Neural cell (in vitro differentiated cells): Measurements from ENCODE around the gene UTS2. TPM values are rescaled to one million over a fixed set of nuclear protein-coding genes. Genes with fewer than 3 reads are reported as not detected.

Experiments used
- H2AFZ ChIP-seq: fragments of 200-600, 300-800 bp; sonication (generic), shearing (Covaris generic); 2 replicates; pipeline ENCODE4 v1.6.0; 2014; ENCODE audit warnings: low read depth, mild to moderate bottlenecking, antibody characterized with exemption, low read length, moderate library complexity
- H3F3A ChIP-seq: fragments of 200-600 bp; shearing (Covaris generic); 2 replicates; pipeline ENCODE4 v1.6.1; 2016; ENCODE audit warnings: mild to moderate bottlenecking, moderate library complexity, mixed read lengths, antibody characterized with exemption, low read length; ENCODE audit not compliant: insufficient read depth, poor library complexity, severe bottlenecking
- H3K27ac ChIP-seq: fragments of 200-600, 300-800 bp; sonication (generic), shearing (Covaris generic); 2 replicates; pipeline ENCODE4 v1.5.1; 2014; ENCODE audit warnings: mild to moderate bottlenecking, low read length, moderate library complexity
- H3K27me3 ChIP-seq: fragments of 300-800, 200-600 bp; sonication (generic), shearing (Covaris generic); 2 replicates; pipeline ENCODE4 v1.6.0; 2014; ENCODE audit warnings: mild to moderate bottlenecking, low read depth, low read length, moderate library complexity; ENCODE audit not compliant: insufficient read depth
- H3K36me3 ChIP-seq: fragments of 300-800, 200-600 bp; sonication (generic), shearing (Covaris generic); 2 replicates; pipeline ENCODE4 v1.5.1; 2014; ENCODE audit warnings: mild to moderate bottlenecking, antibody characterized with exemption, low read length, moderate library complexity; ENCODE audit not compliant: insufficient read depth
- H3K4me2 ChIP-seq: fragments of 300-800, 200-600 bp; sonication (generic), shearing (Covaris generic); 2 replicates; pipeline ENCODE4 v1.6.0; 2014; ENCODE audit warnings: mild to moderate bottlenecking, low read length
- H3K4me3 ChIP-seq: fragments of 300-800, 200-600 bp; sonication (generic), shearing (Covaris generic); 2 replicates; pipeline ENCODE4 v1.5.1; 2014; ENCODE audit warnings: mild to moderate bottlenecking, low read length, moderate library complexity
- H3K79me2 ChIP-seq: fragments of 200-600 bp; shearing (Covaris generic); replicated peaks from 2 replicates; pipeline ENCODE4 v1.6.0; 2014; ENCODE audit warnings: mild to moderate bottlenecking, low read length, moderate library complexity; ENCODE audit not compliant: insufficient read depth
- H3K9ac ChIP-seq: fragments of 300-800, 200-600 bp; sonication (generic), shearing (Covaris generic); 2 replicates; pipeline ENCODE4 v1.6.1; 2016; ENCODE audit warnings: mild to moderate bottlenecking, low read length, mixed read lengths
- H3K9me2 ChIP-seq: fragments of 200-600 bp; shearing (Covaris generic); 2 replicates; pipeline ENCODE4 v1.6.1; 2016; ENCODE audit warnings: mild to moderate bottlenecking, low read length, mixed read lengths; ENCODE audit not compliant: insufficient read depth
- H3K9me3 ChIP-seq: fragments of 200-600, 300-800 bp; sonication (generic), shearing (Covaris generic); 2 replicates; pipeline ENCODE4 v1.6.1; 2016; ENCODE audit warnings: mild to moderate bottlenecking, mixed run types, low read length, moderate library complexity, mixed read lengths
- H4K20me1 ChIP-seq: fragments of 200-600 bp; shearing (Covaris generic); 2 replicates; pipeline ENCODE4 v1.6.1; 2016; ENCODE audit warnings: mild to moderate bottlenecking, mixed run types; ENCODE audit not compliant: insufficient read depth
- EP300 ChIP-seq: fragments of 450-650 bp; conservative IDR thresholded peaks from 2 replicates; pipeline ENCODE4 v1.6.1; 2014; ENCODE audit warnings: antibody characterized with exemption, mild to moderate bottlenecking, moderate library complexity; ENCODE audit not compliant: poor library complexity, severe bottlenecking
- EZH2 ChIP-seq: fragments of 200-600, 300-800 bp; shearing (Covaris generic), sonication (generic); IDR thresholded peaks from 2 replicates; pipeline ENCODE4 v1.6.1; 2014; ENCODE audit warnings: antibody characterized with exemption, low read length, borderline replicate concordance, mild to moderate bottlenecking; ENCODE audit not compliant: insufficient read depth, poor library complexity, severe bottlenecking
- MXI1 ChIP-seq: fragments of 450-650 bp; conservative IDR thresholded peaks from 2 replicates; pipeline ENCODE4 v1.6.1; 2014; ENCODE audit warnings: antibody characterized with exemption, mild to moderate bottlenecking; ENCODE audit not compliant: poor library complexity, severe bottlenecking
- POLR2AphosphoS5 ChIP-seq: IDR thresholded peaks from 2 replicates; pipeline ENCODE4 v1.6.1; 2012
- RAD21 ChIP-seq: fragments of 450-650 bp; conservative IDR thresholded peaks from 2 replicates; pipeline ENCODE4 v1.6.1; 2014; ENCODE audit warnings: antibody characterized with exemption, mild to moderate bottlenecking, moderate library complexity
- SMC3 ChIP-seq: fragments of 450-650 bp; conservative IDR thresholded peaks from 2 replicates; pipeline ENCODE4 v1.6.1; 2014; ENCODE audit warnings: antibody characterized with exemption, mild to moderate bottlenecking, moderate library complexity; ENCODE audit not compliant: poor library complexity
- TAF1 ChIP-seq: IDR thresholded peaks from 2 replicates; pipeline ENCODE4 v1.6.1; 2012; ENCODE audit warnings: low read depth
- polyA plus RNA-seq: library from polyadenylated mRNA; depleted of rRNA; stranded (reverse); fragments of >200 nt; gene quantifications from 2 replicates; pipeline ENCODE4 v1.2.3, GENCODE V29; 2014
- TF ChIP-seq, protein P1 (sequence below): fragments of 450-650 bp; IDR thresholded peaks from 2 replicates; pipeline ENCODE4 v1.5.1; 2014; ENCODE audit warnings: antibody characterized with exemption, mild to moderate bottlenecking, moderate library complexity; ENCODE audit not compliant: poor library complexity, severe bottlenecking
- TF ChIP-seq, protein P2 (sequence below): IDR thresholded peaks from 2 replicates; pipeline ENCODE4 v1.6.1; 2012; ENCODE audit warnings: borderline replicate concordance

The UTS2 gene
- polyA plus RNA-seq, 1 donor from 2014 or later: 2.4 TPM

DNA sequence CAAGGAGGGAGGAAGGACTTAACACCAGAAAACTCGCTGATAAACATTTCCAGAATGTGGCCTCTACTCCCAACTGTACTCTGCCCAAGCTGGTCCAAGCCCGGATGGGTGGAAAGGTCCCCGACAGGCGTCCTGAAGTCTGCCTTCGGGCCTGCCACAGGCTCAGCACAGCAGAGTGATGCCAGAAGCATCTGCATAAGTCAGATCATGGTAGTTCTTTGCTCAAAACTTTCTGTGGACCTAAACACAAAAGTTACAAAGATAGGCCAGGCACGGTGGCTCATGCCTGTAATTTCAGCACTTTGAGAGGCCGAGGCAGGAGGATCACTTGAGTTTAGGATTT is 790 bp upstream of the UTS2 start:
- Histone ChIP-seq H3K36me3 (no peaks in the 10 kb centered on the region), H3F3A (no peaks in the 10 kb centered on the region), H2AFZ (no peak overlapping the region), H3K4me3 (no peak overlapping the region), H3K9me3 (no peaks in the 10 kb centered on the region), H3K27ac (no peak overlapping the region), H3K9ac (no peak overlapping the region), H3K4me2 (no peak overlapping the region), H3K79me2 (no peaks in the 10 kb centered on the region), H3K27me3 (no peaks in the 10 kb centered on the region), H4K20me1 (no peaks in the 10 kb centered on the region), H3K9me2 (no peaks in the 10 kb centered on the region)
- no peak for TF ChIP-seq TAF1
- no peak for TF ChIP-seq RAD21
- TF ChIP-seq SMC3: no peak
- no peak for TF ChIP-seq EP300
- no peak for TF ChIP-seq MXI1
- TF ChIP-seq POLR2AphosphoS5: no peak
- TF ChIP-seq, protein P1, sequence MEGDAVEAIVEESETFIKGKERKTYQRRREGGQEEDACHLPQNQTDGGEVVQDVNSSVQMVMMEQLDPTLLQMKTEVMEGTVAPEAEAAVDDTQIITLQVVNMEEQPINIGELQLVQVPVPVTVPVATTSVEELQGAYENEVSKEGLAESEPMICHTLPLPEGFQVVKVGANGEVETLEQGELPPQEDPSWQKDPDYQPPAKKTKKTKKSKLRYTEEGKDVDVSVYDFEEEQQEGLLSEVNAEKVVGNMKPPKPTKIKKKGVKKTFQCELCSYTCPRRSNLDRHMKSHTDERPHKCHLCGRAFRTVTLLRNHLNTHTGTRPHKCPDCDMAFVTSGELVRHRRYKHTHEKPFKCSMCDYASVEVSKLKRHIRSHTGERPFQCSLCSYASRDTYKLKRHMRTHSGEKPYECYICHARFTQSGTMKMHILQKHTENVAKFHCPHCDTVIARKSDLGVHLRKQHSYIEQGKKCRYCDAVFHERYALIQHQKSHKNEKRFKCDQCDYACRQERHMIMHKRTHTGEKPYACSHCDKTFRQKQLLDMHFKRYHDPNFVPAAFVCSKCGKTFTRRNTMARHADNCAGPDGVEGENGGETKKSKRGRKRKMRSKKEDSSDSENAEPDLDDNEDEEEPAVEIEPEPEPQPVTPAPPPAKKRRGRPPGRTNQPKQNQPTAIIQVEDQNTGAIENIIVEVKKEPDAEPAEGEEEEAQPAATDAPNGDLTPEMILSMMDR: no peak
- TF ChIP-seq, protein P2, sequence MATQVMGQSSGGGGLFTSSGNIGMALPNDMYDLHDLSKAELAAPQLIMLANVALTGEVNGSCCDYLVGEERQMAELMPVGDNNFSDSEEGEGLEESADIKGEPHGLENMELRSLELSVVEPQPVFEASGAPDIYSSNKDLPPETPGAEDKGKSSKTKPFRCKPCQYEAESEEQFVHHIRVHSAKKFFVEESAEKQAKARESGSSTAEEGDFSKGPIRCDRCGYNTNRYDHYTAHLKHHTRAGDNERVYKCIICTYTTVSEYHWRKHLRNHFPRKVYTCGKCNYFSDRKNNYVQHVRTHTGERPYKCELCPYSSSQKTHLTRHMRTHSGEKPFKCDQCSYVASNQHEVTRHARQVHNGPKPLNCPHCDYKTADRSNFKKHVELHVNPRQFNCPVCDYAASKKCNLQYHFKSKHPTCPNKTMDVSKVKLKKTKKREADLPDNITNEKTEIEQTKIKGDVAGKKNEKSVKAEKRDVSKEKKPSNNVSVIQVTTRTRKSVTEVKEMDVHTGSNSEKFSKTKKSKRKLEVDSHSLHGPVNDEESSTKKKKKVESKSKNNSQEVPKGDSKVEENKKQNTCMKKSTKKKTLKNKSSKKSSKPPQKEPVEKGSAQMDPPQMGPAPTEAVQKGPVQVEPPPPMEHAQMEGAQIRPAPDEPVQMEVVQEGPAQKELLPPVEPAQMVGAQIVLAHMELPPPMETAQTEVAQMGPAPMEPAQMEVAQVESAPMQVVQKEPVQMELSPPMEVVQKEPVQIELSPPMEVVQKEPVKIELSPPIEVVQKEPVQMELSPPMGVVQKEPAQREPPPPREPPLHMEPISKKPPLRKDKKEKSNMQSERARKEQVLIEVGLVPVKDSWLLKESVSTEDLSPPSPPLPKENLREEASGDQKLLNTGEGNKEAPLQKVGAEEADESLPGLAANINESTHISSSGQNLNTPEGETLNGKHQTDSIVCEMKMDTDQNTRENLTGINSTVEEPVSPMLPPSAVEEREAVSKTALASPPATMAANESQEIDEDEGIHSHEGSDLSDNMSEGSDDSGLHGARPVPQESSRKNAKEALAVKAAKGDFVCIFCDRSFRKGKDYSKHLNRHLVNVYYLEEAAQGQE: no peak
- no peak for TF ChIP-seq EZH2

DNA sequence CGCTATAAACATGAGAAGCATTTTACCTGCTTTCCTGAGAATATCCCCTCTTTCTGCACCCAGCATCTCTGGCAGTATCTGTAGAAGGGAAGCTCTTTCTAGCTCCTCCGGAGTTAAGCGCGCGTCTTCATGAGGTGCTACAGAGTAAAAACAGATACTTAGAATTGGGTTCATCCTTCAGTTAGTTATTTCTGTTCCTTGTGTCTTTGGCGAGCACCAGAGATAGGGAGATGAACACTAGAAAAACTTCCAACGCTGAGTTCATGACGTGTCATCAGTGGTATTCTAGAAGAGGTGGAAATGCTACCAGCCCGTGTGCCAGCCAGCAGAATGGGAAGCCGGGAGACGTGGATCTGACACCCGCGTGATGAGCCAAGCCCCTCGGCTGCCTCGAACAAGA is 2.1 kb downstream of the UTS2 start:
- no peak overlapping the region for H3K4me3 ChIP-seq
- no peaks in the 10 kb centered on the region for H3K36me3 ChIP-seq
- no peak overlapping the region for H3K4me2 ChIP-seq
- H4K20me1 ChIP-seq: no peaks in the 10 kb centered on the region
- H2AFZ ChIP-seq: no peak overlapping the region
- no peaks in the 10 kb centered on the region for H3F3A ChIP-seq
- H3K27ac ChIP-seq: no peak overlapping the region
- no peaks in the 10 kb centered on the region for H3K79me2 ChIP-seq
- no peaks in the 10 kb centered on the region for H3K27me3 ChIP-seq
- no peak overlapping the region for H3K9ac ChIP-seq
- H3K9me3 ChIP-seq: no peaks in the 10 kb centered on the region
- no peaks in the 10 kb centered on the region for H3K9me2 ChIP-seq
- TF ChIP-seq, protein P2: no peak
- no peak for TF ChIP-seq TAF1
- TF ChIP-seq RAD21: no peak
- no peak for TF ChIP-seq EP300
- TF ChIP-seq, protein P1: no peak
- no peak for TF ChIP-seq POLR2AphosphoS5
- TF ChIP-seq SMC3: no peak
- TF ChIP-seq MXI1: no peak
- TF ChIP-seq EZH2: no peak
